GM21423 (cell line): ENCODE data around the gene RRP8.

Experiments used
- ATAC-seq: cut with Tn5 transposase; IDR thresholded peaks from one replicate; pipeline ENCODE4 v1.9.1; 2021; ENCODE audit warnings: mild to moderate bottlenecking, moderate library complexity; ENCODE audit not compliant: unreplicated experiment

The RRP8 gene

GRCh38 chr11:6548641-6549040 is 54.8 kb downstream of the RRP8 start:
- no peak for ATAC-seq

GRCh38 chr11:6548121-6548520 is 55.3 kb downstream of the RRP8 start:
- ATAC-seq = no peak

GRCh38 chr11:6547177-6547576 is 56.2 kb downstream of the RRP8 start:
- ATAC-seq = no peak

- ATAC-seq = no peak
Measured at GRCh38 chr11:6546735-6547134, 56.7 kb downstream of the RRP8 start.

- no peak for ATAC-seq
Measured at GRCh38 chr11:6545917-6546605, 57.4 kb downstream of the RRP8 start.
